Inflammatory macrophage treated with lipopolysaccharide for 1 hour (primary cell): ENCODE measurements around the gene TEKTIP1.
"Not testable (repeated sequence)": the region's sequence is repeated elsewhere in the genome, so short reads cannot be mapped to it uniquely, and the experiment has no call there.

Experiments
- DNase-seq, 2 donors: peaks; one replicate each; pipeline ENCODE4 v3.0.0-alpha.2; 2020 to 2022

TEKTIP1 gene

DNA sequence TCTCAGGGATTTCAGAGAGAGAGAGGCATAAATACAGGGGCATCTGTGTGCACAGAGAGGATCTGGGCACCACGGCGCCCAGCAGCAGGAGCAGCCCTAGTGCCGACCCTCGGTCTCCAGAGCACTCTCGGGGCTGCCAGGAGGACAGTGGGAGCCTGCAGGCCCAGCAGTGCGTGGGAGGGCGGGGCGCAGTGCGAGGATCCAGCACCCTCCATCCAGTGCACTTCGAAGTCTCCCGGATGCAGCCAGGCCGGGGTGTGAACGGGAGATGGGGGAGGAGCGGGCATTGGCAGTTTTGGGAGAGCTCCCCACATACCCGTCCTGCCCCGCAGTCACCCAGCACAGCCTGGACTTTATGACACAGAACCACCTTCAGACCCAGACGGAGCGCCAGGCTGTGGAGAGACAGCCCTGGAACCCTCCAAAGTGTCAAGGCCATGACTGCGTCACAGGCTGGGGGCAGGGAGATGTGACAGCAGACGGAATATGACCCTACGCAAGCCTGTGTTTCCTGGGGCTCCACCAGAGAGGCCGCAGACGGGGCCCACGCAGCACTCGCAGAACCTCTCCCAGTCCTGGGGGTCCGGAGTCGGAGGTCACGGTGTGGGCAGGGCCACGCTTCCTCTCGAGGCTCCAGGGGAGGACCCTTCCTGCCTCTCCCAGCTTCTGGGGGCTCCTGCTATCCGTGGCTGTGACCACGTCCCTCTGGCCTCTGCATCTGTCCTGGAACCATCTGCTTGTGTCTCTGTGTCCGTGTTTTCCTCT is 14.7 kb upstream of the TEKTIP1 start:
- no peak for DNase-seq

GRCh38 chr19:3524904-3525451 is 14.0 kb upstream of the TEKTIP1 start:
- DNase-seq: no peak

- DNase-seq: no peak
These were observed 12.3 kb upstream of the TEKTIP1 start for GRCh38 chr19:3526507-3527237.

- DNase-seq: no peak
These were observed 11.6 kb upstream of the TEKTIP1 start for GRCh38 chr19:3527238-3527910.

DNA sequence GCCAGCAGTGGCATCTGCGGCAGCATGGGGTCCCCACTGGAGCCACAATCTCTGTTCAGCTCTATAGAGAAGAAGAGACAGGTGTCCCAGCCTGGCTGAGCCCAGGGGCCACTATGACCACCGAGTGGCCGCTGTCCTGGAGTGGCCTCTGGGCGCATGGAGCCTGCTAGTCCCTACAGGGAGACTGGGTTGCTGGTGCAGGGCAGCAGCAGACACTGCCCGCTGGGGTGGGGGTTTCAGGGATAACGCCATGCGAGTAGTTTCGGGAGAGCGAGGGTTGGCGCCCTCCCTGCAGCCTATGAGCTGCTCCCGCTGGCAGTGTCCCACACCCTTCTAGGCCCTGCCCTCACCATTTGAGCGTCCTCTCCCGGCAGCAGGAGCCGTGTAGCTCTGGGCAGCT is 10.9 kb upstream of the TEKTIP1 start:
- DNase-seq: no peak

GRCh38 chr19:3528539-3529211 is 10.3 kb upstream of the TEKTIP1 start:
- no peak for DNase-seq

DNA sequence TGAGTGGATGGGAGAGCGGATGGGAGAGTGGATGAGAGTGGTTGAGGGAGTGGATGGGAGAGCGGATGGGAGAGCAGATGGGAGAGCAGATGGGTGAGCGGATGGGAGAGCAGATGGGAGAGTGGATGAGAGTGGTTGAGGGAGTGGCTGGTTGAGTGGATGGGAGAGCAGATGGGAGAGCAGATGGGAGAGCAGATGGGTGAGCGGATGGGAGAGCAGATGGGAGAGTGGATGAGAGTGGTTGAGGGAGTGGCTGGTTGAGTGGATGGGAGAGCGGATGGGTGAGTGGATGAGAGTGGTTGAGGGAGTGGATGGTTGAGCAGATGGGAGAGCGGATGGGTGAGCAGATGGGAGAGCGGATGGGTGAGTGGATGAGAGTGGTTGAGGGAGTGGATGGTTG is 9.7 kb upstream of the TEKTIP1 start:
- not testable (repeated sequence) for DNase-seq

- DNase-seq: no peak
These were observed 8.6 kb upstream of the TEKTIP1 start for GRCh38 chr19:3530389-3530788.

DNA sequence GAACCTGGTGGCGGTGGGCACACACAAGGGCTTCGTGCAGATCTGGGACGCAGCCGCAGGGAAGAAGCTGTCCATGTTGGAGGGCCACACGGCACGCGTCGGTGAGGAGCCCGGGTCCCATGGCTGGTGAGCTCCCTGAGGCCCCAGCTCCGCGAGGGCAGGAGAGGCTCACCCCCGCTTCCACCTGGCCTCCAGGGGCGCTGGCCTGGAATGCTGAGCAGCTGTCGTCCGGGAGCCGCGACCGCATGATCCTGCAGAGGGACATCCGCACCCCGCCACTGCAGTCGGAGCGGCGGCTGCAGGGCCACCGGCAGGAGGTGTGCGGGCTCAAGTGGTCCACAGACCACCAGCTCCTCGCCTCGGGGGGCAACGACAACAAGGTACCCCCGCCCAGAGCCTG is 7.3 kb upstream of the TEKTIP1 start:
- no peak for DNase-seq

DNA sequence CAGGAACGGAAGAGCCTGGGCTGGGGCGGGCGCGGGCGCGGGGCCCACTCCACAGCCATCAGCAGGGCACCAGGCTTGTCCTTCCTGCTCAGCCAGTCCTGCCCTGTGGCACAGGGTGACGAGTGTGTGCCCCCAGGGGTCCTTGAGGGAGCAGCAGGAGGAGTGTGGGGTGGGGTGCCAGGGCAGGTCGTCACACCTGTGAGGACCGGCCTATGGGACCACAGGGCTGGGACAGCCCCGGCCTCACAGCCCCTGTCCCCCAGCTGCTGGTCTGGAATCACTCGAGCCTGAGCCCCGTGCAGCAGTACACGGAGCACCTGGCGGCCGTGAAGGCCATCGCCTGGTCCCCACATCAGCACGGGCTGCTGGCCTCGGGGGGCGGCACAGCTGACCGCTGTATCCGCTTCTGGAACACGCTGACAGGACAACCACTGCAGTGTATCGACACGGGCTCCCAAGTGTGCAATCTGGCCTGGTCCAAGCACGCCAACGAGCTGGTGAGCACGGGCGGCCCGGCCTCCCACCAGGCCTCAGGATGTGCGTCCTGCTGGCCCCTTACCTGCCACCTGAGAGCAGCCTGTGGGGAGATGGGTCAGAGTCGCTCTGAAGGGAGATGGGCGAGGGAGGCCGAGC is 6.7 kb upstream of the TEKTIP1 start:
- no peak for DNase-seq

GRCh38 chr19:3533033-3533432 is 5.9 kb upstream of the TEKTIP1 start:
- no peak for DNase-seq

DNA sequence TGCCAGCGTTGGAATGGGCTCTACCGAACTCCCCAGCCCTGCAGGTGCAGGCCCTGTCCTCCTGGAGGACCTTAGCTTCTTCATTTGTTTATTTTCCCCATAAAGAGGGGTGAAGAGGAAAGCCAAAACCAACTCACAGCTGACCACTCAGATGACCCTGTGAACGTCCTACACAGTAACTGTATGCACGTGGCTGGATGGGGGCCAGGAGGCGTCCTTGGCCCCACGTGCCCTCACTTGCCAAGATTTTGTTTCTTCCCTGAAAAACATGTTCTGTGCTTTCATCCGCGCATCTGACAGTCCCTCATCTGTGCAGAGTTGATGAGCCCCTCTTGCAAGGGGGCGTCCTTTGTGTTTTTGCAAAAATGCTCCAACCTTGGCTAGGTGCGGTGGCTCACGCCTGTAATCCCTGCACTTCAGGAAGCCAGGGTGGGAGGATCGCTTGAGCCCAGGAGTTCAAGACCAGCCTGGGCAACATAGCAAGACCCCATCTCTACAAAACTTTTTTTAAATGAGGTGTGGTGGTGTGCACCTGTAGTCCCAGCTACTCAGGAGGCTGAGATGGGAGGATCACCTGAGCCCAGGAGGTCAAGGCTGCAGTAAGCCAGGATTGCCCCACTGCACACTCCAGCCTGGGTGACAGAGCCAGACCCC is 5.3 kb upstream of the TEKTIP1 start:
- no peak for DNase-seq

DNA sequence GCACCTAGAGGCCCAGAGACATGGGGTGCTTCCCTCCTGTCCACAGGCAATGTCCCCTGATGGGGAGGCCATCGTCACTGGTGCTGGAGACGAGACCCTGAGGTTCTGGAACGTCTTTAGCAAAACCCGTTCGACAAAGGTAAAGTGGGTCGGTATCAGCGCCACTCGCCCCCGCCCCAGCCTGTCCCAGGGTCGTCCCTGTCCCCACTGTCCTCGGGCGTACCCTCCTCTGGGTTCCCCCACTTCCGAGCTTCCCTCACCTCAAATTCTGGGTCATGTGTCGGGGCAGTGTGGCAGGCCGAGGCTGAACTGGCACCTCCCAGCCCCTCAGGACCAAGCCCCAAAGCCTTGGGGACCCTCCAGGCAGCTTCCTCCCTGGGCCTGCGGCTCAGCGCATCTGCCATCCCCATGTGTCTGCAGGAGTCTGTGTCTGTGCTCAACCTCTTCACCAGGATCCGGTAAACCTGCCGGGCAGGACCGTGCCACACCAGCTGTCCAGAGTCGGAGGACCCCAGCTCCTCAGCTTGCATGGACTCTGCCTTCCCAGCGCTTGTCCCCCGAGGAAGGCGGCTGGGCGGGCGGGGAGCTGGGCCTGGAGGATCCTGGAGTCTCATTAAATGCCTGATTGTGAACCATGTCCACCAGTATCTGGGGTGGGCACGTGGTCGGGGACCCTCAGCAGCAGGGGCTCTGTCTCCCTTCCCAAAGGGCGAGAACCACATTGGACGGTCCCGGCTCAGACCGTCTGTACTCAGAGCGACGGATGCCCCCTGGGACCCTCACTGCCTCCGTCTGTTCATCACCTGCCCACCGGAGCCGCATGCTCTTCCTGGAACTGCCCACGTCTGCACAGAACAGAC is 4.4 kb upstream of the TEKTIP1 start:
- DNase-seq: no peak

DNA sequence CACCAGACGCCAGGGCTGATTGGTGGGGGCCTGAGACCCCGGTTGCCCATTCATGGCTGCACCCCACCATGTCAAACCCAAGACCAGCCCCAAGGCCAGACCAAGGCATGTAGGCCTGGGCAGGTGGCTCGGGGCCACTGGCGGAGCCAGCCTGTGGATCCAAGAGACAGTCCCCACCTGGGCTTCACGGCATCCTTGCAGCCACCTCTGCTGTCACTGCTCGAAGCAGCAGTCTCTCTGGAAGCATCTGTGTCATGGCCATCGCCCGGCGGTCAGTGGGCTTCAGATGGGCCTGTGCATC is 3.8 kb upstream of the TEKTIP1 start:
- DNase-seq: no peak

DNA sequence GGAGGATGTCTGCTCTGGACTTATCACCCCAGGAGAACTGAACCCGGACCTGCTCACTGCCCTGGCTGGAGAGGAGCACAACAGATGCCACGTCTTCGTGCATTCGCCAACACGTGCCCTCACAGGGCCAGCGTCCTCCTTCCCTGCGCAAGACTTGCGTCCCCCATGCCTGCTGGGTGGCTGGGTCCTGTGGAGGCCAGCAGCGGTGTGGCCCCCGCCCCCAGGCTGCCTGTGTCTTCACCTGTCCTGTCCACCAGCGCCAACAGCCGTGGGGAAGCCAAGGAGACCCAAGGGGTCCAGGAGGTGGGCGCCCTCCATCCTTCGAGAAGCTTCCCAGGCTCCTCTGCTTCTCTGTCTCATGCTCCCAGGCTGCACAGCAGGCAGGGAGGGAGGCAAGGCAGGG is 3.4 kb upstream of the TEKTIP1 start:
- DNase-seq: no peak

GRCh38 chr19:3535981-3536380 is 3.0 kb upstream of the TEKTIP1 start:
- no peak for DNase-seq

DNA sequence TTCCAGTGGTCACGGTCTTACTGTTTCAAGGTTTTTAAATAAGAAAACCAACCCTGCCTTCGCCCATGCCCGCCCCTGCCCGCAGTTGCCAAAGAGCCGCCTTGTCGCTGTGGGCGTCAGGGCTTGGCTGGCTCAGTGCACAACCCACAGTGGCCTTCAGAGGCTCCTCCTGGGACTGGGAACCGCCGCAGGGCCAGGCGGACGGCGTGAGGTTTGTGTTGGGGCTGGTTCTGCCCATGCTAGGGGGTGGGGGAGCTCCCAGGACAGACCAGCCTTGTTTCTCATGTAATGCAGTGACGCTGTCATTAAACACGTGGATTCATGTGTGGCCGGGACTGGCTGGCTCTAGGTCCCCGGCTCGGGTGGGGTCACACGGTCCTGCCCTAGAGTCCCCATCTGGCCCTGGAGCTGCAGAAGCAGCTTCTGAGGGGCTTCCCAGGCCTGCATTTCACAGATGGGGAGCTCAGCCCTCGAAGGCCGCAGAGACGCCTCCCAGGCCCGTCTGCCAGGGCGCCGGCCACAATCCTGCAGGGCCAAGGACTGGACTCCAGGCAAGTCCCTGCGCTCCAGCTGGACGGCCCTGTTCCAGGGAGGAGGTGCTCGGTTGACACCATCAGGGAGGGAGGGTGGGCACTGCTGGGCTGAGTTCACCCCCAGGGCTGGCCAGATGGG is 2.4 kb upstream of the TEKTIP1 start:
- DNase-seq: peak in 1 of 2 donors; percentile 43

DNA sequence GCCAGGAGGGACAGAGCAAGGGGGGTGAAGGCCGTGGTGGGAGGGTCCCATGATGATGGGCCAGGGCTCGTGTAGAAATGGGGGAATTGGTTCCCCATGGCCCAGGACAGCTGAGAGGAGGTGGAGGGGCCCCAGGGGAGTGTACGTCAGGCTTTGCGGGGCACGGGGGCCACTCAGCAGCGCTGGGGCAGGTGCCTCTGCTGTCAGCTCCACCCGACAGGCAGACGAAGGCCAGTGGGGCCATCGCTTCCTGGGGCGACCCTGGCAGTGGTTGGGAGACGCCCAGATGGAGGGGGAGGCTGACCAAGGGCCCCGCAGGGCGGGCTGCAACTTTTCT is 1.9 kb upstream of the TEKTIP1 start:
- DNase-seq: no peak

- DNase-seq: no peak
These were observed 1.3 kb upstream of the TEKTIP1 start for GRCh38 chr19:3537438-3538240.
